Measurements from ENCODE around the gene RMI2.

GRCh38 chr16:11341371-11341770, 3.9 kb upstream of the RMI2 start:
- TF ChIP-seq POLR2A (IDR thresholded peaks at IDR 0.05) = no peak
- no peak for TF ChIP-seq CTCF (IDR thresholded peaks at IDR 0.05)
